DOHH2 (cell line): ENCODE measurements around the gene TMPRSS7.

Source experiments
- EZH2phosphoT487 ChIP-seq: fragments of 200-600 bp; sonication (generic); IDR thresholded peaks from 2 replicates; pipeline ENCODE4 v1.6.1; 2017; ENCODE audit warnings: borderline replicate concordance, mild to moderate bottlenecking, antibody characterized with exemption, low read length, moderate library complexity, mixed read lengths
- TF ChIP-seq, protein P1 (sequence below): fragments of 200-600 bp; sonication (generic); IDR thresholded peaks from one replicate; pipeline ENCODE4 v1.5.1; 2014; ENCODE audit warnings: antibody characterized with exemption, mild to moderate bottlenecking, low read depth, low read length; ENCODE audit not compliant: poor library complexity, severe bottlenecking

DNA sequence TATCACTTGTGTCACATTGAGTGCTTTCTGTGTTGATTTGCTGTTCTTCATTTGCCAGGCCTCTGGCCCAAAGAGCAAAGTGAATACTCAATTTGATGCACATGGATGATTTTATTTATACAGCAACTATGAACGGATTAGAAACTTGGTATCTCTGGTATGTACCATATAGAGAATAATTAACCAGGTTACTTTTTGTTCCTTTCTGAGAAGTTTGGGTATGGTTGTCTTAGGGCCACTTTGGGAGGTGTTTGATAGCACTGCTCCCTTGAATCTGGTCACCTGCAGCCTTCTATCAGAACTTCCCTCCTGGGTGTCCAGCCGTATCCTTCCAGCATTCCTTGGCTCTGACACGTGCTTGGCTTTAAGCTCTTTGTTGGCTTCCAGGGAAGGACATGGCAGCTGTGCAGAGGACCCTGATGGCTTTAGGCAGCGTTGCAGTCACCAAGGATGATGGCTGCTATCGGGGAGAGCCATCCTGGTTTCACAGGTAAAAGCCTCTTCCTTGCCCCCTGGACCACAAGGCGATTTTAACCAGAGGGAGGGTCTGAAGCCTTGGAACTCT, 23.1 kb upstream of the TMPRSS7 start:
- TF ChIP-seq, protein P1, sequence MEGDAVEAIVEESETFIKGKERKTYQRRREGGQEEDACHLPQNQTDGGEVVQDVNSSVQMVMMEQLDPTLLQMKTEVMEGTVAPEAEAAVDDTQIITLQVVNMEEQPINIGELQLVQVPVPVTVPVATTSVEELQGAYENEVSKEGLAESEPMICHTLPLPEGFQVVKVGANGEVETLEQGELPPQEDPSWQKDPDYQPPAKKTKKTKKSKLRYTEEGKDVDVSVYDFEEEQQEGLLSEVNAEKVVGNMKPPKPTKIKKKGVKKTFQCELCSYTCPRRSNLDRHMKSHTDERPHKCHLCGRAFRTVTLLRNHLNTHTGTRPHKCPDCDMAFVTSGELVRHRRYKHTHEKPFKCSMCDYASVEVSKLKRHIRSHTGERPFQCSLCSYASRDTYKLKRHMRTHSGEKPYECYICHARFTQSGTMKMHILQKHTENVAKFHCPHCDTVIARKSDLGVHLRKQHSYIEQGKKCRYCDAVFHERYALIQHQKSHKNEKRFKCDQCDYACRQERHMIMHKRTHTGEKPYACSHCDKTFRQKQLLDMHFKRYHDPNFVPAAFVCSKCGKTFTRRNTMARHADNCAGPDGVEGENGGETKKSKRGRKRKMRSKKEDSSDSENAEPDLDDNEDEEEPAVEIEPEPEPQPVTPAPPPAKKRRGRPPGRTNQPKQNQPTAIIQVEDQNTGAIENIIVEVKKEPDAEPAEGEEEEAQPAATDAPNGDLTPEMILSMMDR: no peak
- TF ChIP-seq EZH2phosphoT487: no peak
